ENCODE measurements around the gene NSG1. TPM values are rescaled to one million over a fixed set of nuclear protein-coding genes. Genes with fewer than 3 reads are reported as not detected.
"Not testable (repeated sequence)": the region's sequence is repeated elsewhere in the genome, so short reads cannot be mapped to it uniquely, and the experiment has no call there.

NSG1 gene
- total and polyA plus RNA-seq, 7 experiments from 2014 or later = 0.53 to 24.5 (median 19.5) TPM

GRCh38 chr4:4419896-4420295 lies 33.0 kb downstream of the NSG1 start:
- intact Hi-C loops (cut with micrococcal nuclease) = no loop called here
- peak overlapping the region in 2 of 10 donors; percentile 39 to 67 for H3K4me3 Mint-ChIP-seq
- H3K9me3 Mint-ChIP-seq = peaks cover 0 to 8% (median 0%) of the 10 kb centered on the region in 11 donors
- Histone ChIP-seq H3K27ac (ENCODE audit: low read depth, low read length) (no peak overlapping the region), H3K27me3 (ENCODE audit: control insufficient read depth in 2 of 2, insufficient read depth in 2 of 2, low read length in 2 of 2) (no peaks in the 10 kb centered on the region), H3K4me3 (ENCODE audit: low read length) (no peak overlapping the region), H3K9me3 (ENCODE audit: control insufficient read depth in 2 of 3, low read length in 3 of 3) (no peaks in the 10 kb centered on the region), H3K36me3 (ENCODE audit: control insufficient read depth in 2 of 3, insufficient read depth in 3 of 3, low read length in 3 of 3) (peaks cover 0 to 59% (median 0%) of the 10 kb centered on the region in 3 experiments), H3K4me1 (ENCODE audit: control insufficient read depth in 2 of 2, insufficient read depth in 2 of 2, low read length in 2 of 2) (peaks cover 0 to 13% of the 10 kb centered on the region in 2 donors)
- ChIA-PET POLR2A (no interaction called here), CTCF (interaction anchor here (0.9 kb wide), 1 partner anchor 13 kb away, joined by 3 read pairs; no protein-coding TSS in a partner anchor)
- ATAC-seq = no peak
- H3K36me3 Mint-ChIP-seq = peaks cover 5 to 48% (median 27%) of the 10 kb centered on the region in 5 donors
- peak overlapping the region in 7 of 9 donors; percentile 3 to 86 (median 72) for H3K27ac Mint-ChIP-seq
- peaks cover 14 to 38% (median 27%) of the 10 kb centered on the region in 7 donors for H3K4me1 Mint-ChIP-seq
- H3K27me3 Mint-ChIP-seq = no peaks in the 10 kb centered on the region
- DNase-seq = no peak

GRCh38 chr4:4420421-4420820 lies 33.5 kb downstream of the NSG1 start:
- H3K4me1 ChIP-seq (ENCODE audit: control insufficient read depth in 2 of 2, insufficient read depth in 2 of 2, low read length in 2 of 2) = peaks cover 0 to 13% of the 10 kb centered on the region in 2 donors
- CTCF ChIA-PET = no interaction called here
- Mint-ChIP-seq H3K27me3 (no peaks in the 10 kb centered on the region), H3K4me1 (peaks cover 14 to 38% (median 27%) of the 10 kb centered on the region in 7 donors), H3K27ac (no peak overlapping the region), H3K36me3 (peaks cover 5 to 49% (median 27%) of the 10 kb centered on the region in 5 donors), H3K4me3 (no peak overlapping the region), H3K9me3 (peaks cover 0 to 8% (median 0%) of the 10 kb centered on the region in 11 donors)
- no peak overlapping the region for H3K4me3 ChIP-seq (ENCODE audit: low read length)
- ATAC-seq (no peak), DNase-seq (peak in 1 of 9 donors; percentile 3)
- no peaks in the 10 kb centered on the region for H3K9me3 ChIP-seq (ENCODE audit: control insufficient read depth in 2 of 3, low read length in 3 of 3)
- peaks cover 0 to 59% (median 0%) of the 10 kb centered on the region in 3 experiments for H3K36me3 ChIP-seq (ENCODE audit: control insufficient read depth in 2 of 3, insufficient read depth in 3 of 3, low read length in 3 of 3)
- no peaks in the 10 kb centered on the region for H3K27me3 ChIP-seq (ENCODE audit: control insufficient read depth in 2 of 2, insufficient read depth in 2 of 2, low read length in 2 of 2)
- intact Hi-C loops (cut with micrococcal nuclease) = no loop called here
- POLR2A ChIA-PET = no interaction called here
- no peak overlapping the region for H3K27ac ChIP-seq (ENCODE audit: low read depth, low read length)

- ATAC-seq = no peak
- H3K9me3 ChIP-seq (ENCODE audit: control insufficient read depth in 2 of 3, low read length in 3 of 3) = no peaks in the 10 kb centered on the region
- Mint-ChIP-seq H3K27me3 (no peaks in the 10 kb centered on the region), H3K4me3 (no peak overlapping the region), H3K27ac (peak overlapping the region in 5 of 9 donors; percentile 15 to 38 (median 32)), H3K4me1 (peaks cover 14 to 38% (median 27%) of the 10 kb centered on the region in 7 donors), H3K9me3 (peaks cover 0 to 4% (median 0%) of the 10 kb centered on the region in 11 donors), H3K36me3 (peaks cover 5 to 44% (median 21%) of the 10 kb centered on the region in 5 donors)
- H3K4me1 ChIP-seq (ENCODE audit: control insufficient read depth in 2 of 2, insufficient read depth in 2 of 2, low read length in 2 of 2) = peaks cover 0 to 13% of the 10 kb centered on the region in 2 donors
- peaks cover 0 to 56% (median 0%) of the 10 kb centered on the region in 3 experiments for H3K36me3 ChIP-seq (ENCODE audit: control insufficient read depth in 2 of 3, insufficient read depth in 3 of 3, low read length in 3 of 3)
- POLR2A ChIA-PET = no interaction called here
- no peaks in the 10 kb centered on the region for H3K27me3 ChIP-seq (ENCODE audit: control insufficient read depth in 2 of 2, insufficient read depth in 2 of 2, low read length in 2 of 2)
- intact Hi-C loops (cut with micrococcal nuclease) = no loop called here
- H3K27ac ChIP-seq (ENCODE audit: low read depth, low read length) = no peak overlapping the region
- H3K4me3 ChIP-seq (ENCODE audit: low read length) = no peak overlapping the region
- DNase-seq = peak in 1 of 9 donors; percentile 16
- CTCF ChIA-PET = no interaction called here
Measured at GRCh38 chr4:4421356-4421755, 34.5 kb downstream of the NSG1 start.

GRCh38 chr4:4422117-4422516 lies 35.2 kb downstream of the NSG1 start:
- H3K27ac ChIP-seq (ENCODE audit: low read depth, low read length); H3K27me3 ChIP-seq (ENCODE audit: control insufficient read depth in 2 of 2, insufficient read depth in 2 of 2, low read length in 2 of 2); H3K4me3 Mint-ChIP-seq; H3K27ac Mint-ChIP-seq; H3K9me3 Mint-ChIP-seq; DNase-seq; ATAC-seq; H3K4me3 ChIP-seq (ENCODE audit: low read length); intact Hi-C loops (cut with micrococcal nuclease); H3K27me3 Mint-ChIP-seq; POLR2A ChIA-PET; H3K9me3 ChIP-seq (ENCODE audit: control insufficient read depth in 2 of 3, low read length in 3 of 3); CTCF ChIA-PET: not testable (repeated sequence)
- Mint-ChIP-seq H3K4me1 (peaks cover 14 to 33% (median 27%) of the 10 kb centered on the region in 7 donors), H3K36me3 (peaks cover 0 to 49% (median 15%) of the 10 kb centered on the region in 5 donors)
- H3K4me1 ChIP-seq (ENCODE audit: control insufficient read depth in 2 of 2, insufficient read depth in 2 of 2, low read length in 2 of 2) = peaks cover 0 to 13% of the 10 kb centered on the region in 2 donors
- H3K36me3 ChIP-seq (ENCODE audit: control insufficient read depth in 2 of 3, insufficient read depth in 3 of 3, low read length in 3 of 3) = peaks cover 0 to 50% (median 0%) of the 10 kb centered on the region in 3 experiments

- Histone ChIP-seq H3K36me3 (ENCODE audit: control insufficient read depth in 2 of 3, insufficient read depth in 3 of 3, low read length in 3 of 3) (peaks cover 0 to 50% (median 0%) of the 10 kb centered on the region in 3 experiments), H3K27me3 (ENCODE audit: control insufficient read depth in 2 of 2, insufficient read depth in 2 of 2, low read length in 2 of 2) (no peaks in the 10 kb centered on the region), H3K27ac (ENCODE audit: low read depth, low read length) (no peak overlapping the region), H3K9me3 (ENCODE audit: control insufficient read depth in 2 of 3, low read length in 3 of 3) (no peaks in the 10 kb centered on the region), H3K4me1 (ENCODE audit: control insufficient read depth in 2 of 2, insufficient read depth in 2 of 2, low read length in 2 of 2) (peaks cover 0 to 12% of the 10 kb centered on the region in 2 donors), H3K4me3 (ENCODE audit: low read length) (no peak overlapping the region)
- H3K9me3 Mint-ChIP-seq = peaks cover 0 to 1% (median 0%) of the 10 kb centered on the region in 11 donors
- POLR2A ChIA-PET = no interaction called here
- CTCF ChIA-PET = interaction anchor here (0.6 kb wide), 1 partner anchor 170 kb away, joined by 3 read pairs; no protein-coding TSS in a partner anchor
- peaks cover 0 to 44% (median 15%) of the 10 kb centered on the region in 5 donors for H3K36me3 Mint-ChIP-seq
- H3K27ac Mint-ChIP-seq = peak overlapping the region in 1 of 9 donors; percentile 19
- DNase-seq = no peak
- no peak for ATAC-seq
- no peaks in the 10 kb centered on the region for H3K27me3 Mint-ChIP-seq
- intact Hi-C loops (cut with micrococcal nuclease) = no loop called here
- no peak overlapping the region for H3K4me3 Mint-ChIP-seq
- peaks cover 10 to 26% (median 20%) of the 10 kb centered on the region in 7 donors for H3K4me1 Mint-ChIP-seq
Measured at GRCh38 chr4:4422856-4423499, 36.1 kb downstream of the NSG1 start.

GRCh38 chr4:4423706-4424498 lies 37.0 kb downstream of the NSG1 start:
- Histone ChIP-seq H3K4me3 (ENCODE audit: low read length) (no peak overlapping the region), H3K4me1 (ENCODE audit: control insufficient read depth in 2 of 2, insufficient read depth in 2 of 2, low read length in 2 of 2) (peaks cover 0 to 3% of the 10 kb centered on the region in 2 donors), H3K27me3 (ENCODE audit: control insufficient read depth in 2 of 2, insufficient read depth in 2 of 2, low read length in 2 of 2) (no peaks in the 10 kb centered on the region), H3K36me3 (ENCODE audit: control insufficient read depth in 2 of 3, insufficient read depth in 3 of 3, low read length in 3 of 3) (peaks cover 0 to 54% (median 0%) of the 10 kb centered on the region in 3 experiments), H3K27ac (ENCODE audit: low read depth, low read length) (no peak overlapping the region), H3K9me3 (ENCODE audit: control insufficient read depth in 2 of 3, low read length in 3 of 3) (no peaks in the 10 kb centered on the region)
- POLR2A ChIA-PET = interaction anchor here (0.6 kb wide), 1 partner anchor 29 kb away, joined by 3 read pairs; no protein-coding TSS in a partner anchor
- Mint-ChIP-seq H3K4me1 (peaks cover 5 to 16% (median 11%) of the 10 kb centered on the region in 7 donors), H3K36me3 (peaks cover 0 to 41% (median 12%) of the 10 kb centered on the region in 5 donors), H3K27ac (peak overlapping the region in 2 of 9 donors; percentile 49 to 73), H3K4me3 (no peak overlapping the region), H3K27me3 (no peaks in the 10 kb centered on the region), H3K9me3 (peaks cover 0 to 1% (median 0%) of the 10 kb centered on the region in 11 donors)
- no peak for ATAC-seq
- intact Hi-C loops (cut with micrococcal nuclease) = no loop called here
- CTCF ChIA-PET = interaction anchor here (0.6 kb wide), 1 partner anchor 171 kb away, joined by 3 read pairs; no protein-coding TSS in a partner anchor
- no peak for DNase-seq
